ENCODE results near the gene LRP11.
A peak's percentile ranks its signal among the peaks of the same experiment; 100 is the strongest.

Gene LRP11

DNA sequence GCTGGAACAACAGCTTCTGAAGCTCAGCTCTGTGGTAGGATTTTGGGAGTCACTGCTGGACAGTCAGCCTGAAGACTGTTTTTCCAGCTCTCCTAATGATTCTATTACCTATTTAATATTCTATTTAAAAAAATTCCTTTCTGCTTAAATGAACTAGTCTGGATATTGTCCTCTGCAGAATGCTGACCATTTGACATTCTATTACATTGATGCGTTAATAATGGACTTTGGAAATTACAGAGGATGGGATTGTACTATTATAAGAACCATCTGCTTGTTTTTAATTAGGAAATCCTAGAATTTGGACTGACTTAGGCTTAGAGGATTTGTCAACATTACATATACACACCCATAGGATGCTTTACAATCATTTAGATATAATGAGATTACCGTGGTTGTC, 19.7 kb downstream of the LRP11 start:
- no peak for TF ChIP-seq POLR2AphosphoS5 (IDR thresholded peaks at IDR 0.05; ENCODE audit: low read depth, low read length)
- no peak for TF ChIP-seq SIN3A (IDR thresholded peaks at IDR 0.05; ENCODE audit: borderline replicate concordance, insufficient read depth, low read length)
- TF ChIP-seq, protein P1, sequence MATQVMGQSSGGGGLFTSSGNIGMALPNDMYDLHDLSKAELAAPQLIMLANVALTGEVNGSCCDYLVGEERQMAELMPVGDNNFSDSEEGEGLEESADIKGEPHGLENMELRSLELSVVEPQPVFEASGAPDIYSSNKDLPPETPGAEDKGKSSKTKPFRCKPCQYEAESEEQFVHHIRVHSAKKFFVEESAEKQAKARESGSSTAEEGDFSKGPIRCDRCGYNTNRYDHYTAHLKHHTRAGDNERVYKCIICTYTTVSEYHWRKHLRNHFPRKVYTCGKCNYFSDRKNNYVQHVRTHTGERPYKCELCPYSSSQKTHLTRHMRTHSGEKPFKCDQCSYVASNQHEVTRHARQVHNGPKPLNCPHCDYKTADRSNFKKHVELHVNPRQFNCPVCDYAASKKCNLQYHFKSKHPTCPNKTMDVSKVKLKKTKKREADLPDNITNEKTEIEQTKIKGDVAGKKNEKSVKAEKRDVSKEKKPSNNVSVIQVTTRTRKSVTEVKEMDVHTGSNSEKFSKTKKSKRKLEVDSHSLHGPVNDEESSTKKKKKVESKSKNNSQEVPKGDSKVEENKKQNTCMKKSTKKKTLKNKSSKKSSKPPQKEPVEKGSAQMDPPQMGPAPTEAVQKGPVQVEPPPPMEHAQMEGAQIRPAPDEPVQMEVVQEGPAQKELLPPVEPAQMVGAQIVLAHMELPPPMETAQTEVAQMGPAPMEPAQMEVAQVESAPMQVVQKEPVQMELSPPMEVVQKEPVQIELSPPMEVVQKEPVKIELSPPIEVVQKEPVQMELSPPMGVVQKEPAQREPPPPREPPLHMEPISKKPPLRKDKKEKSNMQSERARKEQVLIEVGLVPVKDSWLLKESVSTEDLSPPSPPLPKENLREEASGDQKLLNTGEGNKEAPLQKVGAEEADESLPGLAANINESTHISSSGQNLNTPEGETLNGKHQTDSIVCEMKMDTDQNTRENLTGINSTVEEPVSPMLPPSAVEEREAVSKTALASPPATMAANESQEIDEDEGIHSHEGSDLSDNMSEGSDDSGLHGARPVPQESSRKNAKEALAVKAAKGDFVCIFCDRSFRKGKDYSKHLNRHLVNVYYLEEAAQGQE (IDR thresholded peaks at IDR 0.05; ENCODE audit: insufficient read depth in 1 of 2, low read depth in 2 of 2, low read length in 2 of 2), result no peak
- TF ChIP-seq FOXP2 (optimal IDR thresholded peaks at IDR 0.05; ENCODE audit: borderline replicate concordance, extremely low read depth, extremely low read length, insufficient read depth), result no peak
- TF ChIP-seq TAF1 (IDR thresholded peaks at IDR 0.05; ENCODE audit: borderline replicate concordance, insufficient read depth, low read length), result no peak

DNA sequence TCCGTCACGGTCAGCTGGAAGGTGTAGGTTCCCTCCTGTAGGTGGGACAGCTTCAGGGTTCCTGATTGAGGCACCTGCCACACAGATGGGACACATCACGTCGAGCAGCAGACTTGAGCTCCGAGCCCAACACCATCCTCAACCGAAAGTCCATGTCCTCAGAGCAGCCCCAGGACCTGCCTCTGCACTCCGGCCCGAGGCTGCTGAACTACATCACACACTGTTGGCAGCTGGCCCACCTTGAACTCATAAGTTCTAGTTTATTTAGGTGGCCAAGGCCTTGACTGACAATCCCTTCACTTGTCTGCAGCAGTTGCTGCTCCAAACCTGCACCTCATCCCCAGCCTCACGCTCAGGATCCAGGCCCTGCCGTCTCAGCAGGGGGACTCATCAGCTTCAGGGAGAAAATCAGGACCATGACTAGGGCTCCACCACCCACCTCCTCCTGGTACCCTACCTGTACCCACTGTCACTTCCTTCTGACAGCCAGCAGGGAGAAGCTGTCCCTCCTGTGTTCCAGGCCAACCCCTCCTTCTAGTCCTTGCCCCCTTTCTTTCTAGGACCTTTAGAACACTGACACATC, 21.0 kb downstream of the LRP11 start:
- TF ChIP-seq FOXP2 (optimal IDR thresholded peaks at IDR 0.05; ENCODE audit: borderline replicate concordance, extremely low read depth, extremely low read length, insufficient read depth), result no peak
- TF ChIP-seq, protein P1 (IDR thresholded peaks at IDR 0.05; ENCODE audit: insufficient read depth in 1 of 2, low read depth in 2 of 2, low read length in 2 of 2), result no peak
- TF ChIP-seq TAF1 (IDR thresholded peaks at IDR 0.05; ENCODE audit: borderline replicate concordance, insufficient read depth, low read length), result no peak
- TF ChIP-seq SIN3A (IDR thresholded peaks at IDR 0.05; ENCODE audit: borderline replicate concordance, insufficient read depth, low read length), result no peak
- no peak for TF ChIP-seq POLR2AphosphoS5 (IDR thresholded peaks at IDR 0.05; ENCODE audit: low read depth, low read length)

DNA sequence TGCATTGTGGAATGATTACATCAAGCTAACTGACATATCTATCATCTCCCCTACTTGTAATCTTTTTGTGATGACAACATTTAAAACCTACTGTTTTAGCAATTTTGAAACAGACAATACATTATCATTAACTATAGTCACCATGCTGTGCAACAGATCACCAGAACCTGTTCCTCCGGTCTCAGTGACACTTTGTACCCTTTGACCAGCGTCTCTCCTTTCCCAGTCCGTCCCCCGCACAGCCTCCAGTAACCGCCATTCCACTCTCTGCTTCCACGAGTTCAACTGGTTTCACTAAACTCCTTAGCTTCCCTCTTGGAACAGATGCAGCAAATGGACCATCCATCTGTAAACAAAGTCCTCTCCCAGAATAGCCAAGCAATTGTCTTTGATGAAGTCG, 21.8 kb downstream of the LRP11 start:
- no peak for TF ChIP-seq SIN3A (IDR thresholded peaks at IDR 0.05; ENCODE audit: borderline replicate concordance, insufficient read depth, low read length)
- no peak for TF ChIP-seq FOXP2 (optimal IDR thresholded peaks at IDR 0.05; ENCODE audit: borderline replicate concordance, extremely low read depth, extremely low read length, insufficient read depth)
- no peak for TF ChIP-seq POLR2AphosphoS5 (IDR thresholded peaks at IDR 0.05; ENCODE audit: low read depth, low read length)
- TF ChIP-seq TAF1 (IDR thresholded peaks at IDR 0.05; ENCODE audit: borderline replicate concordance, insufficient read depth, low read length), result no peak
- TF ChIP-seq, protein P1 (IDR thresholded peaks at IDR 0.05; ENCODE audit: insufficient read depth in 1 of 2, low read depth in 2 of 2, low read length in 2 of 2), result no peak

DNA sequence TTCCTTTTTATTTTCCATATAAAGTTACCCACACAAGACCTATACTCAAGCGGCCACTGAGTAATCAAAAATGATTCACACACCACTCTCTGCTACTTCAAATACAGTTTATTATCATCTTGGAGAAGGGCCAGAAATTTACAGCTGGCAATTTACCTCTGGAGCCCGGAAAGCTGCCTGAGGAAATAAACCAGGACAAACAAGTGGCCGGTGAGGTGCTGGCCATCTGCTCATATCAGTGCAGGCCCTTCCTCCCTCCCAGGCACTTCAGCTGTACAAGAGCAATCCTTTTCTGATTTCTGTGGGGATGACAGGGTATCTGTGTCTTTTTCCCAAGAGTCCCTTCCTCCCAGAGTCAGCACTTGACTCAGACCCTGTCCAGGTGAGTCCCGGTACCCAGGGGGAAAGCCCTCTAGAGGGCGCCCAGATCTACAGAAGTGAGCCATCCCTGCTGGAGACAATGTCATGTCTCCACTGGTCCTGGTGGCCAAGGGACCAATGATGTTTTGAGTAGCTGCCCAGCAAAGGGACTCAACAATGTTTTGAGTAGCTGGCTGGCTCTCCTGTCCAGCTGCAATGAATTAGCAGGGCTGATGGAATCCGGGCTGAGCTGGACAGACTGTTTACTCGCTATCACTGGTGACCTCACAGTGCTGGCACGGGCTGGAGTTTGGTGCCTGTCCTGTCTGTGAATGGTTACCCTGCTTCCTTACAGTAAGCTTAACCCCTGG, 23.6 kb downstream of the LRP11 start:
- peak; percentile 99 for TF ChIP-seq FOXP2 (optimal IDR thresholded peaks at IDR 0.05; ENCODE audit: borderline replicate concordance, extremely low read depth, extremely low read length, insufficient read depth)
- TF ChIP-seq SIN3A (IDR thresholded peaks at IDR 0.05; ENCODE audit: borderline replicate concordance, insufficient read depth, low read length), result no peak

DNA sequence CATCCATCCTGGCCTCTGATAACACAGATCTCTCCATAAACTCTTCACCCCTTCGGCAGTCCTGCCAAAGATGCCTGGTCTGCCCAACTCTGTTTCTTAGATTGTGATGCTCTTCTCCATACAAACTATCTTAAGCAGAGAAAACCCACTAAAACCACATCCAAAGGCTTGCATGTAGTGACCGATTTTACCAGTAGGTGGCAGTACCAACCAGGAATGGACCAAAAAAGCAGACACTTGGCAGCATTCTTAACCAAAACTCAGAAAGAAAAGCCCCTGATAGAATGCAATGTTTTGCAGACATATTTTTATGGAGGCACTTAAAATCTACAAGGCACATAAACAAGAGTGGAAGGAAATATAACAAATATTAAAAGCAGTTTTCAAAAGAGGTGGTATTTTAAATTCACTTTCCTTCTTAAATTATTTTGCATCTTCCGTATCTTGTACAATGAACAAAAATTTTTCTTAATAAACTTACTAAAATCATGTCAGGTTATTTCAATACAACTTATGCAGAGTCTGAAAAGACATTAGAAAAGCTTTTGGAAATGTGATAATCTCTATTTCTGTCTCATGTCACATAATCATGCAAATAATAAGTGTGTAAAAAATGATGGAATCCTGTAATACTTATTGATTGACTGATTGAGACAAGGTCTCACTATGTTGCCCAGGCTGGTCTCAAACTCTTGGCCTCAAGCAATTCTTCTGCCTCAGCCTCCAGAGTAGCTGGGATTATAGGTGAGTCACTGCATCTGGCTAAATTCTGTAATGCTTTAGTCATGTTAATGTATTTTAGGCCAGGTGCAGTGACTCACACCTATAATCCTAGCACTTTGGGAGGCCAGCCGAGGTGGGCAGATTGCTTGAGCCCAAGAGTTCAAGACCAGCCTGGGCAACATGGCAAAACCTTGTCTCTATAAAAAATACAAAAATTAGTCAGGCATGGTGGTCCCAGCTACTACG, 29.4 kb downstream of the LRP11 start:
- no peak for TF ChIP-seq POLR2AphosphoS5 (IDR thresholded peaks at IDR 0.05; ENCODE audit: low read depth, low read length)
- no peak for TF ChIP-seq TAF1 (IDR thresholded peaks at IDR 0.05; ENCODE audit: borderline replicate concordance, insufficient read depth, low read length)
- no peak for TF ChIP-seq FOXP2 (optimal IDR thresholded peaks at IDR 0.05; ENCODE audit: borderline replicate concordance, extremely low read depth, extremely low read length, insufficient read depth)
- TF ChIP-seq, protein P1 (IDR thresholded peaks at IDR 0.05; ENCODE audit: insufficient read depth in 1 of 2, low read depth in 2 of 2, low read length in 2 of 2), result no peak
- TF ChIP-seq SIN3A (IDR thresholded peaks at IDR 0.05; ENCODE audit: borderline replicate concordance, insufficient read depth, low read length), result no peak

Measured in PFSK-1 (cell line).